H1 (cell line): ENCODE results near the gene UGGT2. TPM values are rescaled to one million over a fixed set of nuclear protein-coding genes. Genes with fewer than 3 reads are reported as not detected.

Source experiments
- CTCF ChIA-PET: fragments of 300-600 bp; sonication (Branson Sonifier 250); formaldehyde crosslinking; loops from one replicate; lab custom pipeline; 2021; ENCODE audit not compliant: partially characterized antibody; lab: Charles Lee
- POLR2A ChIA-PET: fragments of 300-600 bp; sonication (Branson Sonifier 250); formaldehyde crosslinking; loops from one replicate; lab custom pipeline; 2021; ENCODE audit warnings: inconsistent platforms; ENCODE audit not compliant: partially characterized antibody; lab: Charles Lee
- DNase-seq, 2 experiments: peaks; one replicate each; pipeline versions ENCODE4 v3.0.0 to v3.0.0-alpha.2; 2010 to 2022; ENCODE audit warnings: low spot score in 2 of 2, low read depth in 1 of 2, mixed read lengths in 1 of 2
- FAIRE-seq: peaks from 2 replicates; lab custom pipeline; 2011; peaks lifted over from hg19 to GRCh38; lab: Jason Lieb, UNC
- H2AFZ ChIP-seq: 2 replicates; pipeline ENCODE4 v1.8.1; 2012; ENCODE audit warnings: low read length, inconsistent platforms
- H2AK5ac ChIP-seq: 2 replicates; pipeline ENCODE4 v1.6.1; 2013; ENCODE audit warnings: low read depth, low read length
- H2BK120ac ChIP-seq: replicated peaks from 2 replicates; pipeline ENCODE3; 2013; ENCODE audit warnings: low read depth, low read length, inconsistent platforms
- H2BK12ac ChIP-seq: 2 replicates; pipeline ENCODE4 v1.6.1; 2013; ENCODE audit warnings: low read depth, low read length
- H2BK15ac ChIP-seq: 2 replicates; pipeline ENCODE4 v1.6.1; 2013; ENCODE audit warnings: low read length
- H2BK20ac ChIP-seq: 2 replicates; pipeline ENCODE4 v1.6.1; 2013; ENCODE audit warnings: low read length
- H2BK5ac ChIP-seq: 2 replicates; pipeline ENCODE4 v1.6.1; 2013; ENCODE audit warnings: low read depth, low read length
- H3K14ac ChIP-seq: 2 replicates; pipeline ENCODE4 v1.6.1; 2013; ENCODE audit warnings: inconsistent platforms; ENCODE audit not compliant: insufficient read length
- H3K18ac ChIP-seq: 2 replicates; pipeline ENCODE4 v1.6.1; 2013; ENCODE audit warnings: low read length; ENCODE audit errors: extremely low read depth
- H3K23ac ChIP-seq: 2 replicates; pipeline ENCODE4 v1.6.1; 2013; ENCODE audit warnings: inconsistent platforms; ENCODE audit not compliant: insufficient read length
- H3K23me2 ChIP-seq: 2 replicates; pipeline ENCODE4 v1.6.1; 2013; ENCODE audit warnings: low read depth, low read length
- H3K27ac ChIP-seq: 2 replicates; pipeline ENCODE4 v1.6.1; 2011; ENCODE audit warnings: low read depth, low read length, inconsistent platforms
- H3K27me3 ChIP-seq, 4 experiments: replicated peaks in 1 of 4; 1 replicate in 1 of 4; 2 replicates in 3 of 4; pipeline versions ENCODE4 v1.6.1 to v1.8.1; 2011 to 2013; ENCODE audit warnings: low read length in 3 of 4, mild to moderate bottlenecking in 3 of 4, inconsistent platforms in 2 of 4, mixed read lengths in 2 of 4, moderate library complexity in 1 of 4; ENCODE audit not compliant: control insufficient read depth in 3 of 4, insufficient read depth in 3 of 4; ENCODE audit errors: extremely low read depth in 1 of 4
- H3K36me3 ChIP-seq, 4 experiments: 2 replicates each; pipeline versions ENCODE4 v1.6.1 to v1.8.1; 2011 to 2013; ENCODE audit warnings: mild to moderate bottlenecking in 4 of 4, low read length in 3 of 4, moderate library complexity in 2 of 4, control low read depth in 1 of 4, inconsistent platforms in 1 of 4; ENCODE audit not compliant: insufficient read depth in 4 of 4, control insufficient read depth in 2 of 4
- H3K4ac ChIP-seq: replicated peaks from 2 replicates; pipeline ENCODE3; 2013; ENCODE audit warnings: low read length, low read depth, mixed read lengths, inconsistent platforms; ENCODE audit not compliant: insufficient read length
- H3K4me1 ChIP-seq, 4 experiments: replicated peaks in 1 of 4; 1 replicate in 1 of 4; 2 replicates in 3 of 4; pipeline versions ENCODE4 v1.6.1 to v1.8.1; 2011 to 2013; ENCODE audit warnings: low read length in 3 of 4, inconsistent platforms in 2 of 4, mixed read lengths in 1 of 4; ENCODE audit not compliant: insufficient read depth in 4 of 4, control insufficient read depth in 3 of 4
- H3K4me2 ChIP-seq, 2 experiments: 2 replicates each; pipeline versions ENCODE4 v1.6.1 to v1.8.1; 2011 to 2013; ENCODE audit warnings: low read depth in 2 of 2, low read length in 2 of 2, control low read depth in 1 of 2, inconsistent platforms in 1 of 2, mild to moderate bottlenecking in 1 of 2; ENCODE audit not compliant: insufficient read depth in 1 of 2
- H3K4me3 ChIP-seq, 4 experiments: fragments of 200-600, 300-600 bp in 1 of 4; sonication (generic), shearing (Covaris generic), sonication (Bioruptor Twin) in 1 of 4; 2 replicates each; pipeline versions ENCODE4 v1.5.1 to v1.8.1; 2011 to 2016; ENCODE audit warnings: low read length in 4 of 4, low read depth in 3 of 4, control low read depth in 2 of 4, inconsistent platforms in 2 of 4, mild to moderate bottlenecking in 2 of 4, mixed read lengths in 1 of 4, moderate library complexity in 1 of 4; ENCODE audit not compliant: insufficient read depth in 2 of 4; ENCODE audit errors: extremely low read depth in 1 of 4
- H3K56ac ChIP-seq: replicated peaks from 2 replicates; pipeline ENCODE3; 2013; ENCODE audit warnings: low read depth, mild to moderate bottlenecking, mixed read lengths, low read length, inconsistent platforms; ENCODE audit not compliant: insufficient read length
- H3K79me1 ChIP-seq: 2 replicates; pipeline ENCODE4 v1.6.1; 2013; ENCODE audit warnings: low read depth, low read length, control low read depth
- H3K79me2 ChIP-seq, 2 experiments: 2 replicates each; pipeline versions ENCODE4 v1.6.1 to v1.8.1; 2012 to 2013; ENCODE audit warnings: low read length in 2 of 2, mild to moderate bottlenecking in 2 of 2, inconsistent platforms in 1 of 2; ENCODE audit not compliant: insufficient read depth in 2 of 2, control insufficient read depth in 1 of 2
- H3K9ac ChIP-seq, 4 experiments: replicated peaks in 1 of 4; 1 replicate in 1 of 4; 2 replicates in 3 of 4; pipeline versions ENCODE4 v1.6.1 to v1.8.1; 2011 to 2013; ENCODE audit warnings: low read depth in 3 of 4, low read length in 3 of 4, control low read depth in 2 of 4, mild to moderate bottlenecking in 2 of 4, moderate library complexity in 2 of 4, inconsistent platforms in 1 of 4; ENCODE audit errors: extremely low read depth in 1 of 4
- H3K9me3 ChIP-seq, 2 experiments: 2 replicates each; pipeline versions ENCODE4 v1.6.1 to v1.8.1; 2012 to 2013; ENCODE audit warnings: mild to moderate bottlenecking in 2 of 2, moderate library complexity in 2 of 2, control low read depth in 1 of 2, inconsistent platforms in 1 of 2, low read depth in 1 of 2, low read length in 1 of 2, mixed read lengths in 1 of 2; ENCODE audit not compliant: insufficient read depth in 2 of 2
- H4K20me1 ChIP-seq, 2 experiments: replicated peaks in 1 of 2; 2 replicates each; pipeline versions ENCODE3 to v1.8.1; 2011 to 2013; ENCODE audit warnings: inconsistent platforms in 2 of 2, low read length in 2 of 2, mild to moderate bottlenecking in 1 of 2; ENCODE audit not compliant: insufficient read depth in 2 of 2, control insufficient read depth in 1 of 2
- H4K5ac ChIP-seq: 2 replicates; pipeline ENCODE4 v1.6.1; 2013; ENCODE audit warnings: low read length, low read depth, mixed read lengths, inconsistent platforms; ENCODE audit not compliant: insufficient read length
- H4K8ac ChIP-seq: 2 replicates; pipeline ENCODE4 v1.8.0; 2013; ENCODE audit warnings: mild to moderate bottlenecking, moderate library complexity, low read length, inconsistent platforms; ENCODE audit not compliant: insufficient read depth; ENCODE audit errors: extremely low read depth
- H4K91ac ChIP-seq: replicated peaks from 2 replicates; pipeline ENCODE3; 2013; ENCODE audit warnings: low read length, mixed read lengths, inconsistent platforms; ENCODE audit not compliant: insufficient read length
- BRCA1 ChIP-seq: IDR thresholded peaks from 2 replicates; pipeline ENCODE4 v1.6.1; 2012; ENCODE audit warnings: low read depth, low read length, improper control_type of control experiment
- HDAC2 ChIP-seq, 2 experiments: fragments of 300-600 bp in 1 of 2; sonication (generic) in 1 of 2; IDR thresholded peaks; 2 replicates each; pipeline ENCODE4 v1.6.1; 2011 to 2012; ENCODE audit warnings: low read depth in 2 of 2, low read length in 2 of 2, mild to moderate bottlenecking in 2 of 2, moderate library complexity in 2 of 2, borderline replicate concordance in 1 of 2, inconsistent platforms in 1 of 2
- KDM1A ChIP-seq: fragments of 200-600, 300-600 bp; sonication (generic); IDR thresholded peaks from 2 replicates; pipeline ENCODE4 v1.7.1; 2016; ENCODE audit warnings: mild to moderate bottlenecking, low read length, borderline replicate concordance
- KDM5A ChIP-seq: fragments of 200-600 bp; IDR thresholded peaks from 2 replicates; pipeline ENCODE4 v1.7.1; 2012; ENCODE audit warnings: mild to moderate bottlenecking, low read length, inconsistent platforms, mixed read lengths
- MAFK ChIP-seq: IDR thresholded peaks from 2 replicates; pipeline ENCODE4 v1.6.1; 2012; ENCODE audit warnings: low read depth, mild to moderate bottlenecking, improper control_type of control experiment, low read length
- POLR2A ChIP-seq, 2 experiments: IDR thresholded peaks; 1 replicate in 1 of 2; 2 replicates in 1 of 2; pipeline ENCODE4 v1.6.1; 2011; ENCODE audit warnings: low read depth in 2 of 2, low read length in 2 of 2, mild to moderate bottlenecking in 2 of 2; ENCODE audit errors: control extremely low read depth in 1 of 2
- POLR2AphosphoS5 ChIP-seq: IDR thresholded peaks from 2 replicates; pipeline ENCODE4 v1.6.1; 2011; ENCODE audit warnings: low read depth, low read length
- SIRT6 ChIP-seq: IDR thresholded peaks from one replicate; pipeline ENCODE4 v1.7.1; 2012; ENCODE audit warnings: low read length, inconsistent platforms
- SP1 ChIP-seq: IDR thresholded peaks from 2 replicates; pipeline ENCODE4 v1.6.1; 2011; ENCODE audit warnings: low read depth, low read length
- WGBS, 2 experiments: shearing (Covaris generic) in 1 of 2; methylation state at CpG; one replicate each; pipeline versions ENCODE4 v1.1.6 to v1.1.7; 2013 to 2015; ENCODE audit warnings: low lambda C conversion rate in 2 of 2, mixed read lengths in 2 of 2, inconsistent platforms in 1 of 2, low coverage in 1 of 2, missing lambda C conversion rate in 1 of 2; ENCODE audit not compliant: insufficient replicate concordance in 2 of 2, insufficient coverage in 1 of 2, insufficient read length in 1 of 2; ENCODE audit errors: extremely low coverage in 1 of 2, missing lambda C conversion rate in 1 of 2; 5-methylcytosine and 5-hydroxymethylcytosine counted together
- polyA plus RNA-seq, 7 experiments: library from polyadenylated mRNA; depleted of rRNA in 3 of 7; stranded (reverse) in 5 of 7; unstranded in 2 of 7; fragments of >200 nt in 5 of 7; fragments of 200-250 nt in 2 of 7; gene quantifications; 1 replicate in 5 of 7; 2 replicates in 1 of 7; 4 replicates in 1 of 7; pipeline versions ENCODE4 v1.2.1 to v1.2.3, GENCODE V29; 2011 to 2013; ENCODE audit warnings: missing spikeins in 2 of 7, mixed read lengths in 2 of 7
- total RNA-seq: library from RNA; stranded (reverse); fragmentation: NEBNext Ultra II Directional; extraction: Animal tissue kit (Norgen Biotek cat#: 25700); gene quantifications from 2 replicates; pipeline ENCODE4 v1.2.1, GENCODE V29; 2021

The UGGT2 gene
- total and polyA plus RNA-seq, 2 of the 8 experiments (the other 6 are each of a cell fraction or from before 2014, with no cell fraction given) = 5.9 to 25.1 TPM

DNA sequence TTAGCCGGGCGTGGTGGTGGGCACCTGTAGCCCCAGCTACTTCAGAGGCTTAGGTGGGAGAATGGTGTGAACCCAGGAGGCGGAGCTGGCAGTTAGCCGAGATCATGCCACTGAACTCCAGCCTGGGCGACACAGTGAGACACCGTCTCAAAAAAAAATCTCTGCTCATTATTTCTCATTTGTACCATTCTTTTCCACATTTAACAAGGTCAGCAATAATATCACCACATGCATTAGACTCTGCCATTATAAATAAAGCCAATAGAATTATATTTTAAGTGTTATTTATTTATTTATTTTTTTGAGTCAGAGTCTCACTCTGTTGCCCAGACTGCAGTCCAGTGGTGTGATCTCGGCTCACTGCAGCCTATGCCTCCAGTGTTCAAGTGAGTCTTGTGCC is 24.2 kb downstream of the UGGT2 start:
- no peak overlapping the region for H4K8ac ChIP-seq
- FAIRE-seq = no peak
- H4K20me1 ChIP-seq = peaks cover 2 to 6% of the 10 kb centered on the region in 2 experiments
- no peak overlapping the region for H3K56ac ChIP-seq
- DNase-seq = no peak
- no peak overlapping the region for H3K14ac ChIP-seq
- no peak overlapping the region for H2BK12ac ChIP-seq
- H2BK20ac ChIP-seq = no peak overlapping the region
- POLR2A ChIA-PET = no interaction called here
- peaks cover 7% of the 10 kb centered on the region; the same call in 1 of the 2 replicates for H3K79me1 ChIP-seq
- no peak overlapping the region for H4K91ac ChIP-seq
- H4K5ac ChIP-seq = no peak overlapping the region
- no peak for TF ChIP-seq BRCA1
- no peak for TF ChIP-seq POLR2AphosphoS5
- no peak for TF ChIP-seq POLR2A (IDR thresholded peaks at IDR 0.05; ENCODE audit: control extremely low read depth in 1 of 2, low read depth in 2 of 2, low read length in 2 of 2)
- TF ChIP-seq HDAC2 (IDR thresholded peaks at IDR 0.05; ENCODE audit: borderline replicate concordance in 1 of 2, low read depth in 2 of 2, low read length in 2 of 2) = no peak
- no peak for TF ChIP-seq KDM1A
- no peak for TF ChIP-seq SP1
- TF ChIP-seq SIRT6 = no peak
- TF ChIP-seq MAFK = no peak
- no peak for TF ChIP-seq KDM5A
- H3K27ac ChIP-seq = no peak overlapping the region
- H3K4me1 ChIP-seq = 0 out of 7 replicates have a peak, but pooled peaks cover 0 to 9% (median 2%) of the 10 kb centered on the region in 4 experiments
- WGBS, 2 experiments = 98% methylated on average over 7 of the region's 7 CpGs; no CpG with 5 or more reads in 1 of the 2 experiments
- no peak overlapping the region for H3K9ac ChIP-seq
- H3K23me2 ChIP-seq = no peaks in the 10 kb centered on the region
- no peaks in the 10 kb centered on the region for H3K9me3 ChIP-seq
- H3K23ac ChIP-seq = no peak overlapping the region
- CTCF ChIA-PET = interaction anchor here (1.7 kb wide), 1 partner anchor 9 kb away, joined by 3 read pairs; no protein-coding TSS in a partner anchor
- H3K27me3 ChIP-seq = no peaks in the 10 kb centered on the region
- H2AFZ ChIP-seq = no peak overlapping the region
- H2BK15ac ChIP-seq = no peak overlapping the region
- no peak overlapping the region for H3K4me3 ChIP-seq
- no peak overlapping the region for H3K4ac ChIP-seq
- no peak overlapping the region for H2BK5ac ChIP-seq
- no peak overlapping the region for H3K18ac ChIP-seq
- H3K4me2 ChIP-seq = no peak overlapping the region
- no peak overlapping the region for H2BK120ac ChIP-seq
- H3K36me3 ChIP-seq = peaks cover 0 to 3% (median 0%) of the 10 kb centered on the region in 4 experiments; a peak in 2 of 8 replicates
- no peak overlapping the region for H2AK5ac ChIP-seq
- peaks cover 0 to 23% of the 10 kb centered on the region in 2 experiments; a peak in 2 of 4 replicates for H3K79me2 ChIP-seq
